Islet precursor cell (in vitro differentiated cells): ENCODE measurements around the gene CACNA2D1.

Source experiments
- DNase-seq: peaks from one replicate; pipeline ENCODE4 v3.0.0-alpha.2; 2018

Gene CACNA2D1

DNA sequence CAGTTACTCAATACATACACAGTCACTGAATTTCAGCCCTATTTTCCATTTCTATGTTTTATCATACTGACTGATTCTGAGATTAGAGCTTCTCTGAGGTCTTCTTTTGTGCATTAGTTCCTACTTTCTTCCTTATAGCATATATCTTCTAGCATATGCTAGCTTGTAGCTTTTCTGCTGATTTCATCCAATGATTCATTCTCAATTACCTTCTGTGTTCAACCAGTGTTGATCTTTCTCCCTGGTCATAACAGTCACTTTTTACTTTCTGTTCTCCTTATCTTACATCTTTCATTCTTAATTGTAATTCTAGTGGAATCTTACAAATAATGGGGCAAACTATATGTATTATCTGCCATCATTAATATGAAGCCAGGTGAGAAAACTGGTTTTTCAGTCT is 514.2 kb downstream of the CACNA2D1 start:
- no peak for DNase-seq

DNA sequence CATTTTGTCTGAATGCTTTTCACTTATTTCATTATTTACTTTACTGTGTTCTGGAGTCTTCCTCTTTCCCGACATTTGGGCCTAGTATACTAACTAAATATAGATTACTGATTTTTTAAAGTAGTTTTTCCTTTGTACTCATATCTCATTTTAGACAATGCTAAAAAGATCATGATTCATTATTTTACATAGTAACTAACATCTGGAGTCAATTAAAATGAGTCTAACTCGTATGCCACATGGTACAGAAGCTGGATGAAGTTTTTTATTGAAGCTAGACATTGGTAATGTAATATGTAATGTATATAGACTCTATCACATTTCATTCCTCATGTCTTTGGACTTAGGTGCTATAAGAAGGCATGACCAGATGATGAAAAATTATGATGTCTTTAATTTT is 517.4 kb downstream of the CACNA2D1 start:
- no peak for DNase-seq

DNA sequence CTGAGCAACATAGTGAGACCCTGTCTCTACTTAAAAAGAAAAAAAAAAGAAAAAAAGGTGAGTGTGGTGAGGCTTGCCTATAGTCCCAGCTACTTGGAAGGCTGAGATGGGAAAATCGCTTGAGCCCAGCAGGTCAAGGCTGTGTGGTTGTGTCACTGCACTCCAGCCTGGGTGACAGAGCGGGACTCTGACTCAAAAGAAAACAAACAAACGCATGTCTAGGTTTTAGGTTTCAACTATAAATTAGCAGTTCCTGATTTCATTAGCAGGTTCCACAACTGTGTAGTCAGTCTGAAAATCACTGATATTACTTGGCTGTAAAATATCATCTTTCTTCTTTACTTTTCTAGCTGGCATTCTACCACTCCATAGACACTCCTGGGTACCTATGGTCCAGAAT is 518.0 kb downstream of the CACNA2D1 start:
- no peak for DNase-seq

DNA sequence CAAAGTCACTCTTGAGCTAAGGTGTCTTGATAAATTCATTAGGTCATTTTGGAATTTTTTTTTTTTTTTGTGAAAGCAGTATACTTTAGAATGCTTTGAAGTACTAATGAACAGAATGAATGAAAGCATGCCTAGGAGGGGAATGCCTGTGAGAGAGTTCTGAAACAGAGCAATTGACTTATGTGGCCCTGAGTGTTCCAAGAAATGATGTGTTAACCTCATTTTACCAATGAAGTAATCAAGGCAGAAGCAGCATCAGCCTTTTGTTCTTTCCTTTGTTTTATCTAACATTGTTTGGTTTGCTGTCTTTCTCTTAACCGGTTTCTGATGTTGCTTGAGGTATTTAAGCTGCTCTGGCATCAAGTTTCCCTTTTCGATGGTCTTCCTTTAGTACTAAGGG is 519.1 kb downstream of the CACNA2D1 start:
- no peak for DNase-seq

DNA sequence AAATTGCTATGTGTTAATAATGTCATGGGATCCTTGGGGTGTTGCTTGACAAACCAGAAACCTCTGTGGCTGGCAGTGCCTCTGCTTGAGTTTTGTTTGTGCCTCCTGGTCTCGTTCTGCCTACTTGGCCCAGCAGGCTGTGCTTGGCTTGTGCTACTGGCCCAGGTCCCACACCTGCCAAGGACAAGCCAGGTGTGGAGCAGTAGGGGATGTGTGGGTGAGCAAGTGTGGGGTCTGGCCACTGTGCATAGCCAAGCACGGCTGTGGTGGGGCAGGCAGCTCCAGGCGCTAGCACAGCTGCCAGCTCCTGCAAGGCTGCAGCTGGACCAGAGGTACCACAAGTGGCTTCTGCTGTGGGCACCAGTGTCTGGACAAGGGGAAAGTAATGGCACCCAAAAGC is 524.1 kb downstream of the CACNA2D1 start:
- DNase-seq = no peak

DNA sequence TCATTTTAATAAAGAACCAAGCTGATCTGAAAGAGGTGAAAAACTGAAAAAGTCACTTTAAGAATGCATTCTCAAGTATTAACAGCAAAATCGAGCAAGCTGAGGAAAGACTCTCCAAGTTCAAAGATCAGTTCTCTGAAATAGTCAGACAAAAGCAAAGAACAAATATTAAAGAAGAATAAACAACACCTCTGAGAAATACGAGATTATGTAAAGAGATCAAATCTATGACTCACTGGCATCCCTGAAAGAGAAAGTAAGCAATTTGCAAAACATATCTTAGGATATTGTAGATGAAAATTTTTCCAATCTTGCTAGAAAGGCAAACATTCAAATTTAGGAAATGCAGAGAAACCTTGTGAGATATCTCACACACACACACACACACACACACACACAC is 535.4 kb downstream of the CACNA2D1 start:
- no peak for DNase-seq

DNA sequence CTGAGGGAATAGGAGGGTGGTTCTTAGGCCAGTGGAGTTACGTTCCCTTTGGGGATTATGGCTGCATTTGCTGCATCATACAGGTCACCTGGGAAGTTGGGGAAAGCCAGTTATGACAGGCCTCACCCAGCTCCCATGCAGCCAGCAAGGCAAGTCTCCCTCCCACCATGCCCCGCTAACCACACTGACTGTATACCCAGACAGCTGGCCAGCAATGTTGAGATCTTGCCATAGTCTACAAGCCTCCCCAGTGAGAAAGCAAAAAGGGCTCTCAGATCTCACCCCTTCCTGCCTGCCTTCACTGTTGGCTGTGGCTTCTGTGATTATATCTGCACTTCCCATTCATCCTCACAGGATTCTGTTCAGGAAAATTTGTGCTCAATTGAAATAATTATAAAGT is 540.5 kb downstream of the CACNA2D1 start:
- no peak for DNase-seq

DNA sequence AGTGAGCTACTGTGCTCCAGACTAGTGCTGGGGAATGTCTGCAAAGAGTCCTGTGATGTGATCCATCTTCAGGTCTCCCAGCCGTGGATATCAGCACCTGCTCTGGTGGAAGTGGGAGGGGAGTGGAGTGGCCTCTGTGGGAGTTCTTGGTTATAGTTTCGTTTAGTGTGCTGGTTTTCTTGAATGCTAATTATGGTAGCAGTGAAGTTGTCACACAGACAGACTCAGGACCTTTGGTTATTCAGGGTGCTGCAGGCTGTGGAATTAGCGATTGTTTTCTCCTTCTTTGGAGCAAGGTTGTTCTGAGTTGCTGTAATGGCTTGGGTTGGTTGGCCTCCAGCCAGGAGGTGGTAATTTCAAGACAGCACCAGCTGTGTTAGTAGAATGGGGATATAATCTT is 541.0 kb downstream of the CACNA2D1 start:
- no peak for DNase-seq
